Calu3 (cell line): Measurements from ENCODE around the gene MTMR12. TPM values are rescaled to one million over a fixed set of nuclear protein-coding genes. Genes with fewer than 3 reads are reported as not detected.

ENCODE experiments used
- Bru-seq: library from RNA; stranded (reverse); fragments of 400-500 nt; gene quantifications from one replicate; lab custom pipeline; 2021; lab: Mats Ljungman, UMichigan
- BruChase-seq, 2 experiments: library from RNA; stranded (reverse); fragments of 400-500 nt; gene quantifications; one replicate each; lab custom pipeline; 2021; lab: Mats Ljungman, UMichigan
- BruUV-seq: library from RNA; stranded (reverse); fragments of 400-500 nt; replicated peaks from 2 replicates; lab custom pipeline; 2021; lab: Mats Ljungman, UMichigan
- CTCF ChIA-PET: fragments of 300-600 bp; sonication (Branson Sonifier 250); formaldehyde crosslinking; loops from one replicate; lab custom pipeline; 2022; ENCODE audit warnings: antibody characterized with exemption; lab: Charles Lee
- DNase-seq: peaks from one replicate; pipeline ENCODE4 v3.0.0; 2022
- H3K27ac Mint-ChIP-seq: one replicate; pipeline ENCODE4 v1.8.0; 2022; ENCODE audit warnings: mixed read lengths; ENCODE audit not compliant: unreplicated experiment
- H3K27me3 Mint-ChIP-seq: one replicate; pipeline ENCODE4 v1.8.0; 2022; ENCODE audit warnings: mixed read lengths; ENCODE audit not compliant: unreplicated experiment
- H3K36me3 Mint-ChIP-seq: one replicate; pipeline ENCODE4 v1.8.0; 2022; ENCODE audit warnings: mild to moderate bottlenecking, moderate library complexity, mixed read lengths; ENCODE audit not compliant: insufficient read depth, unreplicated experiment
- H3K4me1 Mint-ChIP-seq: one replicate; pipeline ENCODE4 v1.8.0; 2022; ENCODE audit warnings: mild to moderate bottlenecking, low read depth, mixed read lengths; ENCODE audit not compliant: unreplicated experiment
- H3K4me3 Mint-ChIP-seq: one replicate; pipeline ENCODE4 v1.8.0; 2022; ENCODE audit warnings: mild to moderate bottlenecking, low read depth, moderate library complexity, mixed read lengths; ENCODE audit not compliant: unreplicated experiment
- H3K9me3 Mint-ChIP-seq: one replicate; pipeline ENCODE4 v1.8.0; 2022; ENCODE audit warnings: low read depth, mixed read lengths; ENCODE audit not compliant: unreplicated experiment
- intact Hi-C: fragments of 100-400 bp; cut with micrococcal nuclease; formaldehyde crosslinking; loops from one replicate; pipeline ENCODE4 v1.10.0; 2022; ENCODE audit not compliant: unreplicated experiment
- long read RNA-seq: library from polyadenylated mRNA; stranded (forward); transcript quantifications from one replicate; pipeline ENCODE4 v2.0.0, GENCODE V29; 2022
- total RNA-seq: library from RNA; stranded (reverse); gene quantifications from 2 replicates; pipeline ENCODE4 v1.2.3, GENCODE V29; 2022
- TF ChIP-seq, protein P1 (sequence below): fragments of 200-600 bp; IDR thresholded peaks from one replicate; pipeline ENCODE4 v1.8.0; 2022; ENCODE audit warnings: antibody characterized with exemption; ENCODE audit not compliant: unreplicated experiment

MTMR12 gene, protein sequence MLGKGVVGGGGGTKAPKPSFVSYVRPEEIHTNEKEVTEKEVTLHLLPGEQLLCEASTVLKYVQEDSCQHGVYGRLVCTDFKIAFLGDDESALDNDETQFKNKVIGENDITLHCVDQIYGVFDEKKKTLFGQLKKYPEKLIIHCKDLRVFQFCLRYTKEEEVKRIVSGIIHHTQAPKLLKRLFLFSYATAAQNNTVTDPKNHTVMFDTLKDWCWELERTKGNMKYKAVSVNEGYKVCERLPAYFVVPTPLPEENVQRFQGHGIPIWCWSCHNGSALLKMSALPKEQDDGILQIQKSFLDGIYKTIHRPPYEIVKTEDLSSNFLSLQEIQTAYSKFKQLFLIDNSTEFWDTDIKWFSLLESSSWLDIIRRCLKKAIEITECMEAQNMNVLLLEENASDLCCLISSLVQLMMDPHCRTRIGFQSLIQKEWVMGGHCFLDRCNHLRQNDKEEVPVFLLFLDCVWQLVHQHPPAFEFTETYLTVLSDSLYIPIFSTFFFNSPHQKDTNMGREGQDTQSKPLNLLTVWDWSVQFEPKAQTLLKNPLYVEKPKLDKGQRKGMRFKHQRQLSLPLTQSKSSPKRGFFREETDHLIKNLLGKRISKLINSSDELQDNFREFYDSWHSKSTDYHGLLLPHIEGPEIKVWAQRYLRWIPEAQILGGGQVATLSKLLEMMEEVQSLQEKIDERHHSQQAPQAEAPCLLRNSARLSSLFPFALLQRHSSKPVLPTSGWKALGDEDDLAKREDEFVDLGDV
- total RNA-seq: 32.9 and 42.7 TPM in 2 replicates
- Bru-seq, nascent RNA: percentile 87 among the genes with signal in this experiment
- percentile 82 among the genes with signal in this experiment for BruChase-seq, experiment 1, labeled RNA remaining after a 6-hour chase
- percentile 81 among the genes with signal in this experiment for BruChase-seq, experiment 2, labeled RNA remaining after a 2-hour chase
- long read RNA-seq, full-length matches to known transcripts: 13 of 29 reads
- long read RNA-seq, partial matches to known transcripts: 2 of 29 reads
- long read RNA-seq, other reads (novel, unspliced or antisense): 14 of 29 reads

DNA sequence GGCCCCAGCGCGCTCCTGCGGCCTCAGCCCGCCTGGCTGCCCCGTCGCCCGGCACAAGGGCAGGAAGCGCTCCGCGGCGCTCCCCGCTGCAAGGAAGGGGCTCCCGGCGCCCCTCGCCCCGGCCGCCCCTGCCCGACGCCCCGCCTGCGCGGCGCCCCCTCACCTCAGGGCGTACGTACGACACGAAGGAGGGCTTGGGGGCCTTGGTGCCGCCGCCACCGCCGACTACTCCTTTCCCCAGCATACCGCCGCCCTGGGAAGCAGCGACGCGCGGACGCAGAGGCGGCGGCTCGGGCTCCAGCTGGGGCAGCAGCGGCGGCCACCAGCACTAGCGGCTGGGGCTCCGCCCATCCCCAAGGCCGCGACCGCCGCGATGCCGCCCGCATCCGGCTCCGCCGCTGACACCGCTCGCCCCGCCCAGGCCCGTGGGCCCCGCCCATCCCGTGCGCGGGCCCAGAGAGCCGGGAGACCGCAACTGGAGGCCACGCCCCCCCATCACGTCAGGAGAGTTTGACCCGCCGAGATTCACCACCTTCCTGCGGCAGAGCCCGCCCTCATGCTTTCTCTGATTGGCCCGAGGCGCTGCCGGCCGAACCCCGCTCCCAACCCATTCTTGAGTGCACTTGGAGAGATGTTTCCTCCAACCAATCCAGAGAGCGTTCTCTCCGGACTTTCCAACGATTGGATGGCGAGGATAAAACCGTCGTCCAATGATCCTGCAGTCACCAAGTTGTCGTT, at the start of gene MTMR12:
Gene MTMR12 (minus strand): TSS at position 345 of the 738 bp plus-strand sequence. CDS start 101 bp downstream, at position 244.
- Mint-ChIP-seq H3K4me1 (peaks cover 41% of the 10 kb centered on the region), H3K27me3 (no peaks in the 10 kb centered on the region), H3K9me3 (no peaks in the 10 kb centered on the region), H3K36me3 (peaks cover 44% of the 10 kb centered on the region), H3K27ac (peak within 1 kb of the TSS; percentile 92), H3K4me3 (peak within 1 kb of the TSS; percentile 85)
- intact Hi-C loops: no loop called here
- peak; percentile 100 for DNase-seq
- TF ChIP-seq, protein P1, sequence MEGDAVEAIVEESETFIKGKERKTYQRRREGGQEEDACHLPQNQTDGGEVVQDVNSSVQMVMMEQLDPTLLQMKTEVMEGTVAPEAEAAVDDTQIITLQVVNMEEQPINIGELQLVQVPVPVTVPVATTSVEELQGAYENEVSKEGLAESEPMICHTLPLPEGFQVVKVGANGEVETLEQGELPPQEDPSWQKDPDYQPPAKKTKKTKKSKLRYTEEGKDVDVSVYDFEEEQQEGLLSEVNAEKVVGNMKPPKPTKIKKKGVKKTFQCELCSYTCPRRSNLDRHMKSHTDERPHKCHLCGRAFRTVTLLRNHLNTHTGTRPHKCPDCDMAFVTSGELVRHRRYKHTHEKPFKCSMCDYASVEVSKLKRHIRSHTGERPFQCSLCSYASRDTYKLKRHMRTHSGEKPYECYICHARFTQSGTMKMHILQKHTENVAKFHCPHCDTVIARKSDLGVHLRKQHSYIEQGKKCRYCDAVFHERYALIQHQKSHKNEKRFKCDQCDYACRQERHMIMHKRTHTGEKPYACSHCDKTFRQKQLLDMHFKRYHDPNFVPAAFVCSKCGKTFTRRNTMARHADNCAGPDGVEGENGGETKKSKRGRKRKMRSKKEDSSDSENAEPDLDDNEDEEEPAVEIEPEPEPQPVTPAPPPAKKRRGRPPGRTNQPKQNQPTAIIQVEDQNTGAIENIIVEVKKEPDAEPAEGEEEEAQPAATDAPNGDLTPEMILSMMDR: no peak
- CTCF ChIA-PET: interaction anchor here (1.0 to 1.1 kb wide), 2 partner anchors 9 to 34 kb away, joined by 3 read pairs; no protein-coding TSS in a partner anchor
- no TSS peak for BruUV-seq

DNA sequence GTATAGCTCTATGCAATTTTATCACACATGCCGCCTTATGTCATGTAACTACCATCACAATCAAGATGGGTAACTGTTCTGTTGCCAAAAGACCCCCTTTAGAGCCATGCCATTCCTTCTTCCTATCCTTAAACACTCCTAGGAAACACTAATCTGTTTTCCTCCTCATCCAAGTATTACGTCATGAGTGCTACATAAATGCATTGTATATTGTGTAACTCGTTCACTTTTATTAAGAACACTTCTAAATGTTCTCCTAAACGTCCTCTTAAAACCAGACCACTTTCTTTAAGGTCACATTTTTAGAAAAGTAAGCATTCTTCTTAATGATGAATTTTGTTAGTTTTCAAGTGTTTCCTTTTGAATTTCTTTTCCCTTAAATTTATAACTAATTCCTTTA, 49.8 kb upstream of the MTMR12 start:
- Mint-ChIP-seq H3K4me3 (no peak overlapping the region), H3K4me1 (no peaks in the 10 kb centered on the region), H3K36me3 (peaks cover 43% of the 10 kb centered on the region), H3K27ac (no peak overlapping the region), H3K9me3 (no peaks in the 10 kb centered on the region), H3K27me3 (no peaks in the 10 kb centered on the region)
- CTCF ChIA-PET: no interaction called here
- TF ChIP-seq, protein P1: no peak
- intact Hi-C loops: no loop called here
- BruUV-seq: no TSS peak
- DNase-seq: no peak

DNA sequence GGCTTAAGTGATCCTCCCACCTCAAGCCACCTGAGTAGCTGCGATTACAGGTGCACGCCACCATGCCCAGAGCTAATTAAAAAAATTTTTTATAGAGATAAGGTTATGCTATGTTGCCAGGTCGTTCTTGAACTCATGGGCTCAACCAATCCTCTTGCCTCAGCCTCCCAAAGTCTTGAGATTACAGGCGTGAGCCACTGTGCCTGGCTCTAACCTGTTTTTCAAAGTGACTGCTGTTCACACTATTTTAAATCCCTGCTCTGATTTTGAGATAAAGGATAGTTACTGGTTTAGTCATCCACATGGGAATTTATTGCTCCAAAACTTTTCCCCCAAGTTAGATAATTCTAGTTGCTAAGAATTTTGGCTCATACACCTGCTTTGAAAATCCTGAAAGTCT, 48.2 kb upstream of the MTMR12 start:
- Mint-ChIP-seq H3K27ac (no peak overlapping the region), H3K27me3 (no peaks in the 10 kb centered on the region), H3K36me3 (peaks cover 45% of the 10 kb centered on the region), H3K9me3 (no peaks in the 10 kb centered on the region), H3K4me3 (no peak overlapping the region), H3K4me1 (no peaks in the 10 kb centered on the region)
- TF ChIP-seq, protein P1: no peak
- no TSS peak for BruUV-seq
- intact Hi-C loops: no loop called here
- no peak for DNase-seq
- CTCF ChIA-PET: interaction anchor here (0.6 kb wide), 2 partner anchors 75 to 375 kb away, joined by 3 to 5 read pairs; no protein-coding TSS in a partner anchor
